ENCODE results near the gene IRS1. TPM values are rescaled to one million over a fixed set of nuclear protein-coding genes. Genes with fewer than 3 reads are reported as not detected.

Gene IRS1
- polyA plus RNA-seq, 2 of the 4 experiments (the other 2 are of a cell fraction) = 10.4 to 13.9 TPM

- WGBS (ENCODE audit: missing lambda C conversion rate) = 88% methylated on average over 1 of the region's 1 CpG
- ChIA-PET POLR2A (no interaction called here), CTCF (no interaction called here)
- Histone ChIP-seq H3K9me3 (no peaks in the 10 kb centered on the region), H3K27ac (no peak overlapping the region), H3K4me3 (no peak overlapping the region), H3K4me1 (no peaks in the 10 kb centered on the region), H3K4me2 (no peak overlapping the region)
- ATAC-seq (no peak), DNase-seq (ENCODE audit: low read depth in 1 of 2, low spot score in 1 of 2) (no peak), FAIRE-seq (no peak)
- TF ChIP-seq RCOR1 (IDR thresholded peaks at IDR 0.05; ENCODE audit: low read depth, low read length) (no peak), SREBF2 (IDR thresholded peaks at IDR 0.05) (no peak), HMGXB4 (CRISPR knock-in tag; IDR thresholded peaks at IDR 0.05; ENCODE audit: borderline replicate concordance) (no peak), JUN (IDR thresholded peaks at IDR 0.05) (no peak), CTCF (IDR thresholded peaks at IDR 0.05) (no peak), HES2 (IDR thresholded peaks at IDR 0.05) (no peak), NFE2L2 (conservative IDR thresholded peaks at IDR 0.05; ENCODE audit: low read length) (no peak), MYC (IDR thresholded peaks at IDR 0.05; ENCODE audit: borderline replicate concordance, low read length) (no peak), EP300 (IDR thresholded peaks at IDR 0.05) (no peak), CHD2 (IDR thresholded peaks at IDR 0.05; ENCODE audit: low read length, partially characterized antibody) (no peak), HOXB5 (CRISPR knock-in tag; IDR thresholded peaks at IDR 0.05) (no peak), ZFP36 (IDR thresholded peaks at IDR 0.05; ENCODE audit: borderline replicate concordance, partially characterized antibody) (no peak), HDAC2 (IDR thresholded peaks at IDR 0.05) (no peak), EHF (CRISPR knock-in tag; IDR thresholded peaks at IDR 0.05) (no peak), FOXS1 (CRISPR knock-in tag; IDR thresholded peaks at IDR 0.05) (no peak), RNF2 (IDR thresholded peaks at IDR 0.05; ENCODE audit: borderline replicate concordance, low read depth) (no peak), BCL3 (IDR thresholded peaks at IDR 0.05) (no peak), CHD4 (IDR thresholded peaks at IDR 0.05; ENCODE audit: borderline replicate concordance) (no peak), KDM5A (IDR thresholded peaks at IDR 0.05) (no peak)
Measured at GRCh38 chr2:226717719-226718118, 81.9 kb downstream of the IRS1 start.

GRCh38 chr2:226716126-226716525 lies 83.5 kb downstream of the IRS1 start:
- FAIRE-seq = no peak
- POLR2A ChIA-PET = no interaction called here
- no peak overlapping the region for H3K27ac ChIP-seq

More at GRCh38 chr2:226716126-226716525, 83.5 kb downstream of the IRS1 start:
- TF ChIP-seq RARB (CRISPR knock-in tag; IDR thresholded peaks at IDR 0.05) (no peak), HDAC2 (IDR thresholded peaks at IDR 0.05) (no peak), CHD2 (IDR thresholded peaks at IDR 0.05; ENCODE audit: low read length, partially characterized antibody) (no peak), MAFK (IDR thresholded peaks at IDR 0.05; ENCODE audit: partially characterized antibody) (no peak), FOXS1 (CRISPR knock-in tag; IDR thresholded peaks at IDR 0.05) (no peak), ELK1 (IDR thresholded peaks at IDR 0.05; ENCODE audit: low read depth, low read length) (no peak), ESRRA (IDR thresholded peaks at IDR 0.05; ENCODE audit: borderline replicate concordance, low read length) (no peak), CEBPB (IDR thresholded peaks at IDR 0.05) (no peak), TFCP2L1 (CRISPR knock-in tag; IDR thresholded peaks at IDR 0.05) (no peak), JUN (IDR thresholded peaks at IDR 0.05) (no peak), E2F6 (IDR thresholded peaks at IDR 0.05; ENCODE audit: borderline replicate concordance, low read depth) (no peak), PBX3 (IDR thresholded peaks at IDR 0.05) (no peak), MAX (IDR thresholded peaks at IDR 0.05) (no peak), TP53 (CRISPR knock-in tag; IDR thresholded peaks at IDR 0.05) (no peak)
- DNase-seq (ENCODE audit: low read depth in 1 of 2, low spot score in 1 of 2) = no peak
- no peak overlapping the region for H3K4me2 ChIP-seq
- ATAC-seq = no peak
- CTCF ChIA-PET = no interaction called here
- H3K4me1 ChIP-seq = no peaks in the 10 kb centered on the region
- H3K9me3 ChIP-seq = no peaks in the 10 kb centered on the region
- no peak overlapping the region for H3K4me3 ChIP-seq
